K562 (cell line): ENCODE results near the gene DDRGK1. TPM values are rescaled to one million over a fixed set of nuclear protein-coding genes. Genes with fewer than 3 reads are reported as not detected.
A peak's percentile ranks its signal among the peaks of the same experiment; 100 is the strongest.

Experiments used
- ATAC-seq: fragments of 200-7000 bp; cut with Tn5 transposase; 3 replicates; pipeline ENCODE4 v1.9.1; 2020; ENCODE audit warnings: moderate library complexity
- BruUV-seq: library from RNA; stranded (reverse); fragments of 400-500 nt; replicated peaks from 2 replicates; lab custom pipeline; 2021; lab: Mats Ljungman, UMichigan
- CTCF ChIA-PET: fragments of 300-600 bp; formaldehyde crosslinking; extraction: SDS; loops from one replicate; lab custom pipeline; 2021; ENCODE audit warnings: low intra/inter-chr PET ratio; lab: Yijun Ruan, JAX
- POLR2A ChIA-PET: fragments of 300-600, 350-650 bp; sonication (Branson Sonifier 250); formaldehyde crosslinking; extraction: SDS; loops from one replicate; lab custom pipeline; 2021; ENCODE audit warnings: antibody characterized with exemption, inconsistent platforms; lab: Yijun Ruan, JAX
- DNase-seq, 4 experiments: peaks; one replicate each; pipeline versions ENCODE4 v3.0.0 to v3.0.0-alpha.2; 2011 to 2018; ENCODE audit warnings: low spot score in 3 of 4, mixed read lengths in 3 of 4; ENCODE audit errors: extremely low read depth in 1 of 4
- FAIRE-seq: peaks from 2 replicates; lab custom pipeline; 2011; peaks lifted over from hg19 to GRCh38; lab: Jason Lieb, UNC
- H2AFZ ChIP-seq: 2 replicates; pipeline ENCODE4 v1.6.0; 2011; ENCODE audit warnings: low read depth, low read length, control low read depth, inconsistent platforms
- H3K27ac ChIP-seq: fragments of 200-600 bp; 3 replicates; pipeline ENCODE4 v1.8.0; 2011; ENCODE audit warnings: low read depth, mild to moderate bottlenecking, control low read depth, inconsistent platforms, low read length, moderate library complexity, mixed read lengths; ENCODE audit errors: extremely low read depth
- H3K27me3 ChIP-seq, 2 experiments: fragments of 300-600 bp in 1 of 2; 2 replicates in 1 of 2; 3 replicates in 1 of 2; pipeline versions ENCODE4 v1.6.0 to v1.8.0; 2011; ENCODE audit warnings: inconsistent platforms in 2 of 2, low read length in 2 of 2, mild to moderate bottlenecking in 1 of 2, mixed read lengths in 1 of 2, moderate library complexity in 1 of 2; ENCODE audit not compliant: control insufficient read depth in 2 of 2, insufficient read depth in 2 of 2
- H3K36me3 ChIP-seq: fragments of 300-600 bp; 3 replicates; pipeline ENCODE4 v1.8.0; 2011; ENCODE audit warnings: mild to moderate bottlenecking, low read length, inconsistent platforms; ENCODE audit not compliant: control insufficient read depth, insufficient read depth
- H3K4me1 ChIP-seq, 2 experiments: fragments of 200-600 bp in 1 of 2; replicated peaks in 1 of 2; 2 replicates in 1 of 2; 3 replicates in 1 of 2; pipeline versions ENCODE4 v1.5.1 to v1.8.0; 2011; ENCODE audit warnings: inconsistent platforms in 2 of 2, low read length in 2 of 2, mild to moderate bottlenecking in 1 of 2, mixed read lengths in 1 of 2, moderate library complexity in 1 of 2; ENCODE audit not compliant: control insufficient read depth in 2 of 2, insufficient read depth in 2 of 2
- H3K4me2 ChIP-seq: 2 replicates; pipeline ENCODE4 v1.6.1; 2011; ENCODE audit warnings: low read length, control low read depth, inconsistent platforms, mixed read lengths; ENCODE audit not compliant: insufficient read depth
- H3K4me3 ChIP-seq: fragments of 200-600 bp; sonication (generic), shearing (Covaris generic); 2 replicates; pipeline ENCODE4 v1.5.1; 2016; ENCODE audit warnings: control low read depth, inconsistent platforms
- H3K79me2 ChIP-seq: fragments of 200-600 bp; 3 replicates; pipeline ENCODE4 v1.8.0; 2011; ENCODE audit warnings: low read length, inconsistent platforms; ENCODE audit not compliant: control insufficient read depth, insufficient read depth
- H3K9ac ChIP-seq, 2 experiments: 2 replicates each; pipeline versions ENCODE4 v1.6.0 to v1.6.1; 2011; ENCODE audit warnings: low read depth in 2 of 2, low read length in 2 of 2, control low read depth in 1 of 2, inconsistent platforms in 1 of 2, mild to moderate bottlenecking in 1 of 2, mixed read lengths in 1 of 2; ENCODE audit not compliant: insufficient read depth in 1 of 2
- H3K9me1 ChIP-seq: one replicate; pipeline ENCODE4 v1.6.0; 2011; ENCODE audit warnings: inconsistent platforms, mild to moderate bottlenecking, low read length, moderate library complexity; ENCODE audit not compliant: control insufficient read depth, insufficient read depth
- H3K9me3 ChIP-seq: replicated peaks from 2 replicates; pipeline ENCODE4 v1.5.1; 2011; ENCODE audit warnings: low read depth, low read length, inconsistent platforms; ENCODE audit not compliant: control insufficient read depth, insufficient read depth
- H4K20me1 ChIP-seq: replicated peaks from 2 replicates; pipeline ENCODE4 v1.6.1; 2011; ENCODE audit warnings: low read length, inconsistent platforms, mixed read lengths; ENCODE audit not compliant: control insufficient read depth, insufficient read depth
- FOXK2 ChIP-seq, 2 experiments: fragments of 450-650 bp; IDR thresholded peaks in 1 of 2; conservative IDR thresholded peaks in 1 of 2; 2 replicates each; pipeline ENCODE4 v1.6.1; 2016; ENCODE audit warnings: low read depth in 2 of 2, mild to moderate bottlenecking in 1 of 2
- HDAC1 ChIP-seq, 2 experiments: fragments of 450-650 bp; IDR thresholded peaks; 2 replicates each; pipeline ENCODE4 v1.6.1; 2016 to 2017; ENCODE audit warnings: inconsistent platforms in 1 of 2, mild to moderate bottlenecking in 1 of 2, moderate library complexity in 1 of 2
- LCOR ChIP-seq: sonication (generic); formaldehyde crosslinking; IDR thresholded peaks from 2 replicates; pipeline ENCODE4 v1.8.0; 2022; ENCODE audit warnings: mild to moderate bottlenecking, missing genetic modification reagents
- MTA3 ChIP-seq: fragments of 450-650 bp; formaldehyde crosslinking; IDR thresholded peaks from 2 replicates; pipeline ENCODE4 v1.6.1; 2017; ENCODE audit warnings: mild to moderate bottlenecking, borderline replicate concordance
- ZBTB1 ChIP-seq: sonication (generic); formaldehyde crosslinking; IDR thresholded peaks from 2 replicates; pipeline ENCODE4 v1.8.1; 2023; ENCODE audit warnings: missing genetic modification reagents, low read depth, mild to moderate bottlenecking, borderline replicate concordance
- ZSCAN29 ChIP-seq: fragments of 450-650 bp; IDR thresholded peaks from 2 replicates; pipeline ENCODE4 v1.6.1; 2017
- WGBS: fragments of 100-300 bp; shearing (Covaris generic); methylation state at CpG from one replicate; pipeline ENCODE4 v1.1.6; 2016; ENCODE audit warnings: low coverage, mixed read lengths; ENCODE audit not compliant: insufficient coverage; ENCODE audit errors: missing lambda C conversion rate; 5-methylcytosine and 5-hydroxymethylcytosine counted together
- in situ Hi-C: fragments of 300-500 bp; cut with MboI; formaldehyde crosslinking; loops from 4 replicates; pipeline ENCODE4 v1.15.0; 2018; ENCODE audit warnings: inconsistent platforms, mixed read lengths
- intact Hi-C: fragments of 100-400 bp; cut with micrococcal nuclease; formaldehyde crosslinking; loops from 2 replicates; pipeline ENCODE4 v1.14.2; 2022
- polyA plus RNA-seq, 8 experiments: library from polyadenylated mRNA; depleted of rRNA in 4 of 8; stranded (reverse) in 5 of 8; unstranded in 3 of 8; fragments of >200 nt; fragmentation: Nextera tagmentation in 2 of 8; fragmentation: Illumina TruSeq in 1 of 8; extraction: Ambion mirVana in 2 of 8; extraction: Trizol in 1 of 8; gene quantifications; 2 replicates each; pipeline versions ENCODE4 v1.2.1 to v1.2.3, GENCODE V29; 2011 to 2014; ENCODE audit warnings: inconsistent platforms in 1 of 8, missing spikeins in 1 of 8
- total RNA-seq, 7 experiments: library from RNA; depleted of rRNA in 6 of 7; stranded (reverse); fragments of >200 nt in 6 of 7; fragmentation: Illumina TruSeq in 2 of 7; extraction: Trizol in 2 of 7; gene quantifications; 2 replicates each; pipeline versions ENCODE4 v1.2.1 to v1.2.3, GENCODE V29; 2011 to 2021; ENCODE audit warnings: low replicate concordance in 1 of 7
- TF ChIP-seq, protein P1 (sequence below): IDR thresholded peaks from 2 replicates; pipeline ENCODE4 v1.6.1; 2016; ENCODE audit warnings: missing genetic modification characterization, missing compliant biosample characterization
- TF ChIP-seq, protein P2 (sequence below), 3 experiments: fragments of 200-800 bp in 1 of 3; sonication (Bioruptor generic) in 1 of 3; sonication (generic) in 1 of 3; formaldehyde crosslinking in 1 of 3; IDR thresholded peaks; 2 replicates each; pipeline versions ENCODE4 v1.6.1 to v1.8.0; 2016 to 2022; ENCODE audit warnings: mild to moderate bottlenecking in 2 of 3, missing compliant biosample characterization in 2 of 3, missing genetic modification characterization in 2 of 3, missing genetic modification reagents in 1 of 3
- TF ChIP-seq, protein P3 (sequence below), 3 experiments: IDR thresholded peaks in 2 of 3; conservative IDR thresholded peaks in 1 of 3; 2 replicates each; pipeline ENCODE4 v1.5.1; 2011 to 2012; ENCODE audit warnings: low read length in 3 of 3, mild to moderate bottlenecking in 3 of 3, control low read depth in 2 of 3, improper control_type of control experiment in 1 of 3, inconsistent platforms in 1 of 3, low read depth in 1 of 3, mixed read lengths in 1 of 3, moderate library complexity in 1 of 3; ENCODE audit not compliant: insufficient read depth in 2 of 3

The DDRGK1 gene
- total and polyA plus RNA-seq, 9 of the 15 experiments (the other 6 are each of a cell fraction or from before 2014, with no cell fraction given): 2.3 to 54.4 (median 29.1) TPM

DNA sequence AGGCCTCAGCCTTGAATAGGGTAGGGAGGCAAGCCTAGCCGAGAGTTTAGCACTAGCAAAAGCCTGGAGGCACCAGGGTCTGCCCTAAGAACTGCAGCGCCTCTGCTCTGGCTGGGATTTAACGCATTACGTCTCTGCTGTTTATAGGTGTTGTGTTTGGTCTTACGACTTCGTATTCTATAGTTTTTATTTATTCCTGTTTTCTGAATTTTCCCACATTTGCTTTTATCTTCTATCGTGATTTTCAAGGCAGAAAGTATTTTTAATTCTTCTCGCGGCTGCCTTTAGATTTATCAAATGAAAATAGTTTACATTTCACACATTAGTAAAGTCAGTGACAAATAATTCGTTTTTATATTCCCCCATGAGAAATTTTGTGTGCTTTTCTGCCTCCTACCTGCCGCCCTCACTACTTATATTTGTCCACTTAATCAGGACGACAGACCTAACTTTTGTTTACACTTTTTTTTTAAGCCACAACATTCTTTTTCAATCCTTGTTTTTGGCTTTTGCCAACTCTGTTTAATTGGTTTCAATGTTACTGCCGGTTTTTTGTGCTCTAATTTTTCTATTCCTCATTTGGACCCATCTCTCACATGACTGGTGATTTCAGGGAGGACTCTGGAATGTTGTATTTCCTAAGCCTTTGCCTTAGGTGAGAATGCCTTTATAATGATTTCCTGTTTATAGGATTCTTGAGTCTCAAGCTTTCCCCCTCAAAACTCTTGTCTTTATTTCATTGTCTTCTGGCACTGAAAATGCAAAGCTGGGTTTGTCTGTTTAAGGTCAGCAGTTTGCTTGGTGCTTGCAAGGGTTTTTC, 29.8 kb downstream of the DDRGK1 start:
- Histone ChIP-seq H3K27ac (peak overlapping the region; percentile 87), H3K9ac (peak overlapping the region; percentile 83 to 94), H3K4me1 (peaks cover 4 to 24% of the 10 kb centered on the region in 2 experiments; a peak in 4 of 5 replicates), H3K4me2 (peak overlapping the region; percentile 88), H3K4me3 (peak overlapping the region; percentile 91), H3K36me3 (no peaks in the 10 kb centered on the region), H3K79me2 (peaks cover 11% of the 10 kb centered on the region; the same call in 2 of the 3 replicates)
- WGBS: 4% methylated on average over 12 of the region's 13 CpGs
- BruUV-seq: TSS peak; percentile 57
- POLR2A ChIA-PET: no interaction called here
- intact Hi-C loops: no loop called here
- in situ Hi-C loops: no loop called here
- no peak for TF ChIP-seq FOXK2 (conservative IDR thresholded peaks at IDR 0.05 in 1 of 2, IDR thresholded peaks at IDR 0.05 in 1 of 2; ENCODE audit: low read depth in 2 of 2)
- 0 out of 2 replicates have a peak, but pooled peaks have one; percentile 38 for TF ChIP-seq ZSCAN29
- TF ChIP-seq, protein P1, sequence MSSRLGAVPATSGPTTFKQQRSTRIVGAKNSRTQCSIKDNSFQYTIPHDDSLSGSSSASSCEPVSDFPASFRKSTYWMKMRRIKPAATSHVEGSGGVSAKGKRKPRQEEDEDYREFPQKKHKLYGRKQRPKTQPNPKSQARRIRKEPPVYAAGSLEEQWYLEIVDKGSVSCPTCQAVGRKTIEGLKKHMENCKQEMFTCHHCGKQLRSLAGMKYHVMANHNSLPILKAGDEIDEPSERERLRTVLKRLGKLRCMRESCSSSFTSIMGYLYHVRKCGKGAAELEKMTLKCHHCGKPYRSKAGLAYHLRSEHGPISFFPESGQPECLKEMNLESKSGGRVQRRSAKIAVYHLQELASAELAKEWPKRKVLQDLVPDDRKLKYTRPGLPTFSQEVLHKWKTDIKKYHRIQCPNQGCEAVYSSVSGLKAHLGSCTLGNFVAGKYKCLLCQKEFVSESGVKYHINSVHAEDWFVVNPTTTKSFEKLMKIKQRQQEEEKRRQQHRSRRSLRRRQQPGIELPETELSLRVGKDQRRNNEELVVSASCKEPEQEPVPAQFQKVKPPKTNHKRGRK (tag): peak; percentile 66
- TF ChIP-seq LCOR: peak; percentile 54; the same call in 1 of the 2 replicates
- TF ChIP-seq HDAC1 (IDR thresholded peaks at IDR 0.05): no peak
- no peak for TF ChIP-seq MTA3
- 0 out of 2 replicates have a peak, but pooled peaks have one; percentile 2 for TF ChIP-seq ZBTB1 (CRISPR knock-in tag)
- TF ChIP-seq, protein P2, sequence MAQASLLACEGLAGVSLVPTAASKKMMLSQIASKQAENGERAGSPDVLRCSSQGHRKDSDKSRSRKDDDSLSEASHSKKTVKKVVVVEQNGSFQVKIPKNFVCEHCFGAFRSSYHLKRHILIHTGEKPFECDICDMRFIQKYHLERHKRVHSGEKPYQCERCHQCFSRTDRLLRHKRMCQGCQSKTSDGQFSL (CRISPR knock-in tag; IDR thresholded peaks at IDR 0.05): 0 out of 2 replicates have a peak, but pooled peaks have one; percentile 41
- TF ChIP-seq, protein P2 (tag; IDR thresholded peaks at IDR 0.05): no peak
- TF ChIP-seq, protein P3, sequence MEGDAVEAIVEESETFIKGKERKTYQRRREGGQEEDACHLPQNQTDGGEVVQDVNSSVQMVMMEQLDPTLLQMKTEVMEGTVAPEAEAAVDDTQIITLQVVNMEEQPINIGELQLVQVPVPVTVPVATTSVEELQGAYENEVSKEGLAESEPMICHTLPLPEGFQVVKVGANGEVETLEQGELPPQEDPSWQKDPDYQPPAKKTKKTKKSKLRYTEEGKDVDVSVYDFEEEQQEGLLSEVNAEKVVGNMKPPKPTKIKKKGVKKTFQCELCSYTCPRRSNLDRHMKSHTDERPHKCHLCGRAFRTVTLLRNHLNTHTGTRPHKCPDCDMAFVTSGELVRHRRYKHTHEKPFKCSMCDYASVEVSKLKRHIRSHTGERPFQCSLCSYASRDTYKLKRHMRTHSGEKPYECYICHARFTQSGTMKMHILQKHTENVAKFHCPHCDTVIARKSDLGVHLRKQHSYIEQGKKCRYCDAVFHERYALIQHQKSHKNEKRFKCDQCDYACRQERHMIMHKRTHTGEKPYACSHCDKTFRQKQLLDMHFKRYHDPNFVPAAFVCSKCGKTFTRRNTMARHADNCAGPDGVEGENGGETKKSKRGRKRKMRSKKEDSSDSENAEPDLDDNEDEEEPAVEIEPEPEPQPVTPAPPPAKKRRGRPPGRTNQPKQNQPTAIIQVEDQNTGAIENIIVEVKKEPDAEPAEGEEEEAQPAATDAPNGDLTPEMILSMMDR (IDR thresholded peaks at IDR 0.05 in 2 of 3, conservative IDR thresholded peaks at IDR 0.05 in 1 of 3; ENCODE audit: insufficient read depth in 2 of 3, low read depth in 1 of 3, low read length in 3 of 3): 0 out of 6 replicates have a peak, but pooled peaks of 1 of the 3 experiments have one; percentile 8
- TF ChIP-seq, all 486 proteins: peak for 6
- Histone ChIP-seq H2AFZ (peak overlapping the region; percentile 95), H3K9me1 (no peaks in the 10 kb centered on the region), H3K27me3 (no peaks in the 10 kb centered on the region), H3K9me3 (no peaks in the 10 kb centered on the region), H4K20me1 (no peaks in the 10 kb centered on the region)
- CTCF ChIA-PET: no interaction called here
- DNase-seq (peak in 1 of 4 experiments; percentile 59), FAIRE-seq (peak; percentile 80), ATAC-seq (peak; percentile 77)
